HG03108 (cell line): ENCODE data around the gene HCFC1.
A peak's percentile ranks its signal among the peaks of the same experiment; 100 is the strongest.
"Not testable (repeated sequence)": the region's sequence is repeated elsewhere in the genome, so short reads cannot be mapped to it uniquely, and the experiment has no call there.

Source experiments
- ATAC-seq: cut with Tn5 transposase; IDR thresholded peaks from one replicate; pipeline ENCODE4 v1.9.1; 2021; ENCODE audit warnings: moderate library complexity; ENCODE audit not compliant: unreplicated experiment

The HCFC1 gene

DNA sequence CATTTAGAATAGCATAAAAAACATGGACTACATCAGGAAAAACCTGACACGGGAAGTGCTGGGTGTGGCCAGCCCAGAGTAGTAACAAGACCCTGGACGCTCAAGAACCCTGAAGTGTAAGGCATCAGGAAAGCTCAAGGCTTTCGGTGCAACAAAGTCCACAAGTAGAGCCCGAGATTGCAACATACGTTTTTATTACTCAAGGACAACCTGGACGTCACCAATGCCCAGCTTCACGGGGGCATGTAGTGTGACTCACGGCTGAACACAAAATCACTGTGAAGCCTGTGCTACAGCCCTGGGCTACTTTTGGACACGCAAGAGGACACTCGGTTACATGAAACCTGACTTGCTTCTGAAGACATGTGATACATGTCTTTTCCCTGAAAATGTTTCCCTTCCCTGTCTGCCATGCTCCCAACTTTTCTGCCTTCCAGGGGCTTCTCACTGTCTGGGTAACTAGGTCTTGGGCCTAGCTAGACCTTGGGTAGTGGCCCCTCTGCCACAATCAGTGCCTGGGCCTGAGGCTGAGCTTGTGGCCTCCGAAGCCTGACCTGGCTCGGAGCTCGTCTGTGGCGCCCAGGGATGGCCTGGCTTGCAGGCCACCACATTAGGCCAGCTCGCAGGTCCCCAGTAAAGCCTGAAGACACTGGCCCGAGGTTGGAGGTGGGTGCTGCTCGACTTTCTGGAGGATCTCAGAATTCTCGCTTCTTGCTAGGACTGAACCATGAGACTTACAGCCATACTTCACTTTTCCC lies 38.9 kb upstream of the HCFC1 start:
- no peak for ATAC-seq

DNA sequence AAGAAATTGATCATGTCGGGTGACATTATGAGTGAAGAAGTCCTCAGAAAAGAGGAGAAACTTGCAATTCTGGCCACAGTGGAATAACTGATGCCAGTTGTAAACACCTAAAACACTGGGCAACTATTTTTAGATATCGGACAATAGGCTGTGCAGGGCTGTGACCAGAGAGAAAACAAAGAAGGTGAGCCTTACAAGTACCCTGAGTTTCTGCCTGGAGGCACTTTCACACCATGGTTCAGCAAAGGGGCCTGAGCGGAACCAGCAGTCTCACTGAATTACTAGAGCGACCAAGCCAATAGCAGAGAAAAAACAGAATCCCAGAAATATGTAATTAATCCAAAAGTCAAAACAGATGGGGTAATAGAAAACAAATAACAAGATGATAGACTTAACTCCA lies 36.9 kb upstream of the HCFC1 start:
- ATAC-seq, result no peak

DNA sequence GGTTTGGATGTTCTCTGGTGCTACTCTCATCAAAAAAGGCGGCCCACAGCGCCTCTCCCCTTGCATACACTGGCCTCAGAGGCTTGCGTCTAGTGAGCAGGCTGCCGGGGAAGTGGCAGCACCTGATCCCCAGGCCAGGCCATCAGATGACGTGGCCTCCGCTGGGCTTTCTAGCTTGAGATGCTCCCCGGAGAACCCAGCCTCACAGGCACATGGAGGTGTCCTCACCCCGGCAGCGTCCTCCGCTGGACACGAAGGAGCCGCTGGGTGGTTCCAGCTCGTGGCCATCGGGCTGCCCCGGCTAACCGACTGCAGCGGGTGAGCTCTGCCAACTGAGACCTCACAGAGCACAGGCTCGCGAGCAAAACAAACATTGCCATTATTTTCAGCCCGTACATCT lies 35.3 kb upstream of the HCFC1 start:
- ATAC-seq, result no peak

DNA sequence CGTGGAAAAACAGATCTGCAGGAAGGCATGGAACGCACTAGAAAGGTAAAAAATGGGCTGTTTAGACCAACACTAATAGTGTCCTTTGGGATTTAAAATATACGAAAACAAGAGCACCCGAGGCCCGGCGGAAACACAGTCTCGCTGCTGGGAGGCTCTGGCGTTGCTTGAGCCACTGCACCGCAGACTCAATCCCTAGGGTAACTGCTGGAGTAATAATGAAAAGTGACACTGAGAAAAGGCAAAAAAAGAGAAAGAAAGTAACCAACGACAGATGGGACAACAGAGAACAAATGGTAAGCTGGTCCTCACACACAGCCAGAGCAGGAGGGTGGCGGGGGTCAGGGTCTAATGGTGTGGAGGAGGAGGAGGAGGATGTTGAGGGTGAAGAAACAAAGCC lies 32.7 kb upstream of the HCFC1 start:
- ATAC-seq, result no peak

DNA sequence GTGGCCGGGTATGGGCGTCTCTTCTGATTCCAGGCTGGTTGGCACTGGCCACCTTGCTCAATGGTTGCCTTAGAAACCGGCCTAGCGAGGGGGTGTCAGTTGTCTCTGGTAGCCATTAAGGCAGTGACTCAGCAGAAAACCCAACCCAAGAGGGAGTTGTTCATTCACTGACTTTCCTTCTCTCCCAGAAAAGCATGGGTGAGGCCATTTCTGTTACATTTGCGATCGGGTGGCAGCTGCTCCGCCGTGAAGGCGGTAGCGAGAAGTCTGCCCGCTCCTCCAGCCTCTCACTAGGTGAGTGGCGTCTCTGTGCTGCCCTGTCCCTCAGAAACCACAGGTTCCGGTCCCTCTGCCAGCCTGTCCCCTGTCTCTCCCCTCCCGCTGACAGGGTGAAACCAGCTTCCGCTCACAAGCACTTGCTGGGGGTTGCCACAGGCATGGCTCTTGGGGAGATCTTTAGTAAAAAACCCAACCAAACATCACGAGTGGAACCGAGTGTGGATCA lies 30.6 kb upstream of the HCFC1 start:
- ATAC-seq, result peak; percentile 65

DNA sequence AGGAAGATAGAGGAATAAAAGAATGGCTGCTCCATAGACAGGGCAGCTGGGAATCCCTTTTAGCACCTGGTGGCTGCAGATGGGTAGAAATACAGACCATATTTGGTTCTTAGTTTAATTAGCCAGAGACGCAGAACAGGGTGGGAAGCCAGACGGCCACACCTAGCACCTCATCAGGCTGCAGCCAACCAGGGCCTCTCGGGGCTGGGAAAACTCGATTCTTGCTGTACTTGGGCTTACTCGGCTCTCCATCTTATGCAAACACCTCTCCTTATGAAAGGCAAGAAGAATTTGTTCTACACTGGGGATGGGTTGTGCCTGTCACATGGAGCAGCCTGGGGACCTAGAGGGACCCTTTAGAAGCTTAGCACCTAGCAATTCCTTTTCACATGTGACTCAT lies 28.4 kb upstream of the HCFC1 start:
- ATAC-seq, result no peak

DNA sequence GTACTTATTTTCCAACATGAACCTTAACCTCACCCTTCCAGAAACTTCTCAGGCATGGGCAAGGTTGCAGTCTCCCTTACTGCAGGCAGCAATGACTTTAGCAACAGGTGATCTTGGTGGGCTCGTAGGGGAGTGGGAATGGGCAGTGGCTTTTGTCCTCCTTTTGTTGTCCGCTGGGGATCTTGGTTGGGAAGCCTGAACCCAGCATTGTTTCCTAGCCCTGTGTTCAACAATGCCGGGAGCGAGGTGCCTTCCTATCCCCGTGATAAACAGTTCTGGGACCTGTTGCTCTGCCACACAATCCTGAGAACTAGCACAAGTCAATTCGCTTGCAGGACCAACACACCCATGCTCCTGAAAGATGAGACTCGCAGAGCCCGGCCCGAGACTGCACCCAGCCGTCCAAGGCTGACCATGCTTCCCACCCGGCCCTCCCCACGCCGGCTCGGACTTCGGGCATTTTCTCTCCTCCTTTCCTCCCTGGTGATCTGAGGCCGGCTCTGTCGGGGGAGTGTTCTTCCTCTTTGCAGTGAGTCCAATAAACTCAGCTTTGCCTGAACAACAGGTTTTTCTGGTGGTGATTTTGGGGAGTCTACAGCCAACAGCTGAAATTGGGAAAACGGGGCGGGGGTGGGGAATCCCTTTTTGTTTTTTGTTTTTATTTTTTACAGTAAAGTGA lies 27.9 kb upstream of the HCFC1 start:
- ATAC-seq, result no peak

DNA sequence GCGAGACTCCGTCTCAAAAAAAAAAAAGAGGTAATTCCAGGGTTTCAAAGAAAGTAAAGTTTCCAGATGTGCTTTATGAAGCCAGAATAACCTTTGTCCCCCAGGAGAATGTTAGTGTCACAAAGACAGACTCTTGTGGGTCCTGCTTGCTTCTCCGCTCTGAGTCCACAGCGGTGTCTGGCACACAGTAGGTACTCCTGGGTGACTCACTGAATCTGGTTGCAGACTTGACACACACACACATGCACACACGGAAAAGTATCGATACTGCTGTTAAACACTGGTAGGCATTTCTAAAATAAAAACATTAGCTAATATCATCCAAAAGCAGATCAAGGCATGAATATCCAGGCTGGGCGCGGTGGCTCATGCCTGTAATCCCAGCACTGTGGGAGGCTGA lies 23.9 kb upstream of the HCFC1 start:
- no peak for ATAC-seq

DNA sequence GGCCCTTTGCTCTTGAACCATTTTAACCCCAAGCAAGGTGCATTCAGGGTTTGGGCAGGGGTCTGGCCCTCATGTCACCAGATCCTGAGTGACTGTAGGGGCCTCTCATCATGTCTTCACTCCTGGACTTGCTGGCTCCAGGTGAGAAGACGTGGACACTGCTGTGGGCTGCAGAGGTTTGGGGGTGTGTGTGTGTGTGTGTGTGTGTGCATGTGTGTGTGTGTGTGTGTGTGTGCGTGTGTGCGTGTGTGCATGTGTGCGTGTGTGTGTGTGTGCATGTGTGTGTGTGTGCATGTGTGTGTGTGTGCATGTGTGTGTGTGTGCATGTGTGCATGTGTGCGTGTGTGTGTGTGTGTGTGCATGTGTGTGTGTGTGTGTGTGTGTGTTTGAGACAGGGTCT lies 22.8 kb upstream of the HCFC1 start:
- ATAC-seq, result not testable (repeated sequence)

DNA sequence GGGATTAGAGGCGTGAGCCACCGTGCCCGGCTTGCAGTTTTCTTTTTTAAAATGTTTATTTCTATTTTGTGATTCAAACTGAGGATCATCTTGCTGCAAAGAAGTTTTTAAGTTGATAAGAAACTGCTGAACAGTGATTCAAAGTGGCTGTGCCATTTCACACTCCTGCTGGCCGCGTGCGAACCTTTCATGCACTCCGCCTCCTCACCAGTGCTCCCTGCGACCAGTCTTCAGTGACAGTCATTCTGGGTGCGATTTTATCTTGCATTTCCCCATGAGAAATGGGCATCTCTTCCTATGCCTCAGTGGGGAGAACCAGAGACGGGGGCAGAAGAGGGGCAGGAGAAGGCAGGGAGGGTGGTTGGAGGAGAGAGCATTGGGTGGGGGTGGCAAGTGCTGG lies 22.4 kb upstream of the HCFC1 start:
- ATAC-seq, result no peak

DNA sequence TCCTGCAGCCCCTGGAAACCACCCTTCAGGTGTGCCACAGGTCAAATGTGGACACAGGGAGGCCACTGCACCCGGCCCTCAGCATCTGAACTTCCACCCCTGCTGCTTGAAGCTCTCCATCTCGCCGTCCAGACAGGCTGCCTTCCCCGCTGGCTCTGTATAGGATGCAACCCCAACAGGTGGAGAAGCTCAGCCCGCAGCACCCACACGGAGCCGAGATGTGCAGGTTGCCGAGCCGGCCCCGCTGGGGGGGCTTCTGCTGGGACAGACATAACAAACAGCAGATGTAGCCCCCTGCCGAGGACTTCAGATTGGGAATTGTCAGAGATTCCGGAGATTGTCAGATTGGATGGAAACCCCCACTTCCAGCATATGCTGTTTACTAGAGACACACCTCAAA lies 21.5 kb upstream of the HCFC1 start:
- ATAC-seq, result no peak

DNA sequence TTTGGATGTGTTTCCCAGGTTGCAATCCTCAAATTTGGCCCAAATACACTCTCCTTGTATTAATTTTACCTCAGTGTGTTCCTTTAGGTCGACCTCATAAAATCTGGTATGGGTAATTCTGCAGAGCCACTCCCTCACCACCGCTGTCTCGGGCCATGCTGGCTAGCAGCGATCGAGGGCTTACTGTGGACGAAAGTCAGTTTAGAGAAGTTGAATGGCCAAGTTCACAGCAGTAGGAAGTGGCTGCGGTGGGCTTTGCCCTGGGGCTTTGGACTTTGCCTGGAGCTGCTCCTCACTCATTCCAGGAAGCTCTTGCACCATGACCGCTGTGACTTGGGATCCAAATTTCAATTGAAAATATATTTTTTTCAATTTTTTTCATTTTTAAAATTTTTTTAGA lies 20.6 kb upstream of the HCFC1 start:
- ATAC-seq, result no peak

DNA sequence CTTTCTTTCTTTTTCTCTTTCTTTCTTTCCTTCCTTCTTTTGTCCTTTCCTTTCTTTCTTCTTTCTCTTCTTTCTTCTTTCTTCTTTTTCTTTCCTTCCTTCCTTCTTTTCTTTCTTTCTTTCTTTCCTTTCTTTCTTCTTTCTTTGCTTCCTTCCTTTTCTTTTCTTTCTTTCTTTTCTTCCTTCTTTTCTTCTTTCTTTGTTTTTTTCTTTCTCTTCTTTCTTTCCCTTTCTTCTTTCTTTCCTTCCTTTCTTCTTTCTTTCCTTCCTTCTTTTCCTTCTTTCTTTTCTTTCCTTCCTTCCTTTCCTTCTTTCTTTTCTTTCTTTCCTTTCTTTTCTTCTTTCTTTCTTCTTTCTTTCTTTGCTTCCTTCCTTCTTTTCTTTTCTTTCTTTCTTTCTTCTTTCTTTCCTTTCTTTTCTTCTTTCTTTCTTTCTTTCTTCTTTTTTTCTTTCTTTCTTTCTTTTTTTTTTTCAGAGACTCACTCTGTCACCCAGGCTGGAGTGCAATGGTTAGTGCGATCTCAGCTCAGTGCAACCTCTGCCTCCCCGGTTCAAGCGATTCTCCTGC lies 19.5 kb upstream of the HCFC1 start:
- no peak for ATAC-seq

DNA sequence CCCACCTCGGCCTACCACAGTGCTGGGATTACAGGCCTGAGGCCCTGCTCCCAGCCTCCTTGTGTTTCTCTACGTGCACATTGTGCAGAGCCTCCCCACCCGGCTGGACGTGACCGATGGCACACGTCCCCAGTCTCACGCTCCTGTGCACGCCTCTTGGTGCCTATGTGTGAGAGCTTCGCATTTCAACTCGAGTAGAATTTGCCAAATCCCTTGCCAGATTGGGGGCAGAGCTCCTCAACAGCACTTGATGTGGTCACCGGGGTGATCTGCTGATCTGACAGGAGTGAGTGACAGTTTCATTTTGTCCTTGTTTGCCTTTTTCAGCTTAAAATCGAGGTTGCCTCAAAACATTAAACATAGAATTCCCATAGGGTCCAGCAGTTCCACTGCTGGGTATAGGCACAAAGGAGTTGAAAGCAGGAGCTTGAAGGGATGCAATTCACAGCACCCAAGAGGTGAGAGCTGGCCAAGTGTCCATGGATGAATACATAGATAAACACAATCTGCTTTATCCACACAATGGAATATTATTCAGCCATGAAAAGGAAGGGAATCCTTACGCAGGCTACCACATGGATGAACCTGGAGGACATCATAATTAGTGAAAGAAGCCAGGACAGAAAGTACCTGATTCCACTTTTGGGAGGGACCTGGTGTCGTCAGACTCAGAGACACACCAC lies 18.5 kb upstream of the HCFC1 start:
- no peak for ATAC-seq

DNA sequence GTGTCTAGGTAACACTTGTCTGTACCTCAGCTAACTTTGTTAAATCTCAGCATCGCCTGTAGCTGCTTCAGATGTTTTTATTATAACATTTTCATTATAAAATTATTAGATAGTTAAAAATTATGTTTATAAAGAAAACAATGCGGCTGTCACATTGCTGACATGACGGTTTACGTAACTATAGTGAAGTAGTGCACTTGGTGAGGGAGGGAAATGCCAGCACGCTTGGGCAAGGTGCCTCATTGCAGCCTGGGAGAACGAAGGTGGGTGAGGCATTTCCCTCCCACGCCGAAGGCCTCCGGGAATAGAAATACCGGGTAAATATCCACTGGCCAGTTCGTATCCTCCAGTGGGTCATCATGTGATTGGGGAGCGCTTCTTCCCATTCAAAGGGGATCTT lies 16.9 kb upstream of the HCFC1 start:
- ATAC-seq, result no peak

DNA sequence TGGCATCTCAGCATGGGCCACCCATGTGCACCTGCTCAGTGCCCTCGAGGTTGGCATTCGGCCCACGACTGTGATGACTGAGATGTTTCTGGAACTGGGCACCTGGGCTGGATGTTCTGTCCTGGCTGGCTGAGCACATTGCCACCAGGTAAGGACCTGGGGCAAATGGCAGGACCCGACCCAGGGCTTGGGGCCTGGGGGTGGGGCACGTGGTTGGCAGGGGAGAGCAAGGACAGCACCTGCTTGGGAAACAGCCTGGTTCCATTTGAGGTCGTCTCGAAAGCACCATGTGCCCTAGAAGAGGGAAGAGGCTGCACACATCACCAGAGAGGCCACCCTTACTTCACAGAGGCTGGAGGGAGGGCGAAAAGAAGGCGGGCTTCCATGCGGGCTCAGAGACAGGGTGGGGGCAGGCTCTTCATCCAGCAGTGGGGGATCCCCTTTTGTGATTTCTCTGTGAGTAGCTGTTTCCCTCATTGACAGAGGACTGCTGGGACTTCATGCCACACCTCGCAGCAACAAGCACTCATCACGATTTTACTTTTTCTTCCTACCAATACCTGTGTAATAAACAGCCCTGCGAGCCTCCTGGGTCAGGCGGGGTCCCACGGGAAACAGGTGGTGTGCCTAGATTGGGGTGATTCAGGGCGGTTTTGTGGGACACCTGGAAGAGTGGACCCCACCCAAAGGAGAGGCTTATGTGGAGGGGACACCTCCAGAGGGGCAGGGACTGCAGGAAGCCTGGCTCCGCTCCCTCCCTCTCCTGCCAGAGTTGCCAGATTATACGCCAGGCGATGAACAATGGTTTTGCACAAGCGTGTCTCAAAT lies 12.9 kb upstream of the HCFC1 start:
- no peak for ATAC-seq

DNA sequence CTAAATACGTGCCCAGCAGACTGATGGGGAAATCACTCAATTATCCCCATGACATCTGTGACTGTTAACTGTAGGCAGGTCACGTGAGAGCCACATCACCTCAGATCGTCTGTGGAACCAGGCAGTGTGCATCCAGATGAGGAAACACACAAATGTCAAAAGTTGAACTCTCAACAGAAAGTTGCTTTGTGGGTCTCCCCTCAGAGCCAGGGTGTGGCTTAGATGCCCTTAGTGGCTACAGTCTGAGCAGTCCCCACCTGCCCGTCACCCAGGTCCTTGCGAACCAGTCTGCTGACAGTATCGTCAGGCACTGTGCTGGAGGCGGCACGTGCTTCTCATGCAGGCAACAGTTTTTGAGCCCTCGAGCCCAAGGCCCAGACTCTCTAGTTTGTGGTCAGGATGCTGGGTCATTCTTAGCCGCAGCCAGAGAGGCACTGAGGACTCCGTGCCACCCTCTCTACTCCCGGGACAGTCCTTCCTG lies 11.7 kb upstream of the HCFC1 start:
- no peak for ATAC-seq

DNA sequence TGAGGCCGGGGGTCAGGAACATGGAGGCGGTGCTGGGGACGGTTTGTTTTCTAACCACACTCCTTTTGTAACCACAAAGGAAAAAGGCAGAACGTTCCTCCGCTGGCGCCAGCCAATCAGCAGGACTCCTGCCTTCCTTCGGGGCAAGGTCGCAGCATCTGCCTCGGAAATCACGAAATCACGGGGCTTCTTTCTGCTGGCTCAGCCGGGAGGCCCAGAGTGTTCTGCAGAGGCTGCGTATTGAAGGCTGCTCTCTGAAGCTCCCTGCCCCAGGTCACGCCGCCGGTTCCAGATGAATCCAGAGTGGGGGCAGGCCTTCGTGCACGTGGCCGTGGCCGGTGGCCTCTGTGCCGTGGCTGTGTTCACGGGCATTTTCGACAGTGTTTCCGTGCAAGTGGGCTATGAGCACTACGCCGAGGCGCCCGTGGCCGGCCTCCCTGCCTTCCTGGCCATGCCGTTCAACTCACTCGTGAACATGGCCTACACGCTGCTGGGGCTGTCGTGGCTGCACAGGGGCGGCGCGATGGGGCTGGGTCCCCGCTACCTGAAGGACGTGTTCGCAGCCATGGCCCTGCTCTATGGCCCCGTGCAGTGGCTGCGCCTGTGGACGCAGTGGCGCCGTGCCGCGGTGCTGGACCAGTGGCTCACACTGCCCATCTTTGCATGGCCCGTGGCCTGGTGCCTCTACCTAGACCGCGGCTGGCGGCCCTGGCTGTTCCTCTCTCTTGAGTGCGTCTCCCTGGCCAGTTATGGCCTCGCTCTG lies 10.3 kb upstream of the HCFC1 start:
- no peak for ATAC-seq

DNA sequence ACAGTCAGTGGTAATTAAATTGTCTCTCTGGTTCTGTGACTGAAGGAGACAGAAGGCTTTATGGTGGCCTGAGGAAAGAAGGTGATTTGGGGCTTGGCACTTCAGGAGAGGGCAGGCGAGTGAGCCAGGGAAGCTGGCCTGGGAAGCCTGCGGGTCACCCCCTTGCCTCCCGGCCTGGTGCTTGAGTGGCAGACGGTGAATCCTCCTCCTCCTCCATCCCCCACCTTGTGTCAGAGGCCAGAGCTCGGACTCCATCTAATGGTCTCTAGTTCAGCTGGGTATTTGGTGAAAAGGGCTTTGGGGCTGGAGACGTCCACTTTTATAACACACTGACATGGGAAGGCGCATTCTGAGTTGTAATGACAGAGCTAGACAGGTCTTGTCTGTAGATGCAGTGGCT lies 9.6 kb upstream of the HCFC1 start:
- ATAC-seq, result no peak

DNA sequence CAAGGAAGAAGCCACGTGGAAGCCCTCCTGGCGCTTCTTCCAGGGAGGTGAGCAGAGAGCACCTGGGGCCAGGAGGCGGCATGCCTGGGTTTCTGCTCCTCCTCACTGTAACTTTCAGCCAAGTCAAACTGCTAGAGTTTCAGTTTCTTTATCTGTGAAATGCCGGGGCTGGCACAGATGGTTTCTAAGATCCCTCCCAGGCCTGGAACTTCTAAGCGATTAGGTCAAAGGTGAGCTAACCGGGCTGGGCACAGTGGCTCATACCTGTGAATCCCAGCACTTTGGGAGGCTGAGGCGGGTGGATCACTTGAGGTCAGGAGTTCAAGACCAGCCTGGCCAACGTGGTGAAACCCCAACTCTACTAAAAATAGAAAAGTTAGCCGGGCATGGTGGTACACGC lies 8.8 kb upstream of the HCFC1 start:
- ATAC-seq, result peak; percentile 49
